ENCODE data around the gene RNF115. TPM values are rescaled to one million over a fixed set of nuclear protein-coding genes. Genes with fewer than 3 reads are reported as not detected.

RNF115 gene
- total RNA-seq, 1 experiment from 2014 or later, result 6.3 TPM

DNA sequence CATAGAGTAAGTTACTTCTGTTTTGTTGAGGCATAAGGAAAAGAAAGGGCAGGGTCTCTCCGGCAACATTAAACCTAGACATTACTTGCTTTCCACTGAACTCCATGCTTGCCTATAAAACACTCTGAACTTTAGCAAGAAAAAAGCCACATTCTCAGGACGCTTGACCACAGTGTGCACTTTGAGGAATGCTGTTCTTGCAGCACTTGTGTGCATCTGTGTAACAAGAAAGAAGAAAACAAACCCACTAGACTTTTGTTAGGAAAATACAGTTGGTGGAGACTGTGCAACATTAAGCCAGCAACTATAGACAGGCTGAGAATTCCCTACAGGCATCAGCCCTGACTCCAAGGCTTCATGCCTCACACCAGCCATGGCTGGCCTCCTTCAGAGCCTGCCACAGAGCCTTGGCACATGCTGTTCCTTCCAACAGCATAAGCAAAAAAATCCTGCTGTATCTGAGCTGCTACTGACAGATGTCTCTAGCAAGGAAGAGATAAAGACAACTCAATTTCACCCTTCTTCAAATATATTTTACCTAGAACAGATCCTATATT lies 122.5 kb downstream of the RNF115 start:
- DNase-seq (ENCODE audit: low spot score), result no peak

DNA sequence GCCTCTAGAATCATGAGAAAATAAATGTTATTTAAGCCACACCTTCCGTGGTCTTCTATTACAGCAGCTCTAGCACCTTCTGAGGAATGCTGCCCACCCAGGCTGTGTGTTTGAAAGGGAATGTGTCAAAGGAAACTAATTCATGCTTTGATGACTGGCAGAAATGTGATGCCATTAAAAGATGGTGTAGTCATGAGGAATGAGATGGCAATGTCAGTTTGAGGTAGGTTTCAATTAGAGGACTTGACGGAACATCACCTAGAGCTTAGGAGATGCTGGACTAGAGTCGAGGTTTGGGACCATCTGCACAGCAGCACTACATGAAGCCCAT lies 127.3 kb downstream of the RNF115 start:
- DNase-seq (ENCODE audit: low spot score), result no peak

DNA sequence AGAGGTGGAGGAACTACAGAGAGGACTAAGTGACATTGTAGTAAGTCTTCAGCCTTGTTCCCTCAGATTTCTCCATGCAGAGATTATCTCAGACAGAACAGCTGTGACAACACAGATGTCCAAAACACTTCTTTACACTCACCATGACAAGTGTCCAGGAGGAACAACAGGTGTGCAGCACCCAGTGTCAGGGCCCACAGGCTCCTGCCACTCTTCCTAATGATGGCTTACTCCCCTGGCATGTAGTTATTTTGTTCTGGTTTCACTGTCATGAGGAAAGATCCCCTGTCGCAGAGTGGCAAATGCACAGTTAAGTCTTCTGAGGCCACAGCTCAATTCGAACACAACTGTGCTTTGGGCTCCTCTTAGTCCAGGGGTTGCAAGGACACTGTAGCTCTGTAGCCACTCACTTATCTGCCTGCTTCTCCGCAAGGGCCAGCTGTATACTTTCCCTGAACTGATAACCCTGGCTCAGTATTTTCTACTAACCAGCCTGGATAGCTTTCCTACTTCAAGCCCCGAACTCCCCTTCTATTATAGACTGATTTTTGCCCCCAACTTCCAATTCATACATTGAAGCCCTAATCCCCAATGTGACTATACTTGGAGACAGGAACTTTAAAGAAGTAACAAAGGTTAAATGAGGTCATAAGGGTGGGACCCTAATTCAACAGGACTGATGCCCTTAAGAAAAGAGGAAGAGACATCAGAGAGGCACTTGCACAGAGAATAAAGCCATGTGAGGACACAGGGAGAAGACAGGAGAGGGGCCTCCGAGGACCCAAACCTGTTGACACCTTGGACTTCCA lies 127.9 kb downstream of the RNF115 start:
- DNase-seq (ENCODE audit: low spot score), result no peak

DNA sequence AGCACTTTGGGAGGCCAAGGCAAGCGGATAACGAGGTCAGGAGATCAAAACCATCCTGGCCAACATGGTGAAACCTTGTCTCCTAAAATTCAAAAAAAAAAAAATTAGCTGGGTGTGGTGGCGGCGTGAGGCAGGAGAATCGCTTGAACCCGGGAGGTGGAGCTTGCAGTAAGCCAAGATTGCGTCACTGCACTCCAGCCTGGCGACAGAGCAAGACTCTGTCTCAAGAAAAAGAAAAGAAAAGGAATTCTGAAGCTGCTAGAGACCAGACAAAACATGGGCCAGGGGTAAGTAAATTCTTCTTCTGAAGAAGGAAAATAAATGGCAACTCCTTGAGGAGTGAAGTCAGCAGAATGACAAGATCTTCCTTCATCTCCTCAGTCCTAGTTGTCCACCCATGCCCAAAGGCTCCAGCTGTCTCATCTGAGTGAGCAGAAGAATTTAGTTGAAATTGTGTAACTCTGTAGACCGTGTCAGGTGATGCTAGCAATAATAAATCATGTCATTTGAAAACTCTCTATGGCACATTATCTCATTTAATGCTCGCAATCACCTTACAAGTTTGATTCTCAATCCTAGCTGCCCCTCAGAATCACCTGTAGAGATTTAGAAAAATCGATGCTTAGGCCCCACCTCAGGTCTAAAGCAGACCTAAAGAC lies 131.0 kb downstream of the RNF115 start:
- DNase-seq (ENCODE audit: low spot score), result no peak

DNA sequence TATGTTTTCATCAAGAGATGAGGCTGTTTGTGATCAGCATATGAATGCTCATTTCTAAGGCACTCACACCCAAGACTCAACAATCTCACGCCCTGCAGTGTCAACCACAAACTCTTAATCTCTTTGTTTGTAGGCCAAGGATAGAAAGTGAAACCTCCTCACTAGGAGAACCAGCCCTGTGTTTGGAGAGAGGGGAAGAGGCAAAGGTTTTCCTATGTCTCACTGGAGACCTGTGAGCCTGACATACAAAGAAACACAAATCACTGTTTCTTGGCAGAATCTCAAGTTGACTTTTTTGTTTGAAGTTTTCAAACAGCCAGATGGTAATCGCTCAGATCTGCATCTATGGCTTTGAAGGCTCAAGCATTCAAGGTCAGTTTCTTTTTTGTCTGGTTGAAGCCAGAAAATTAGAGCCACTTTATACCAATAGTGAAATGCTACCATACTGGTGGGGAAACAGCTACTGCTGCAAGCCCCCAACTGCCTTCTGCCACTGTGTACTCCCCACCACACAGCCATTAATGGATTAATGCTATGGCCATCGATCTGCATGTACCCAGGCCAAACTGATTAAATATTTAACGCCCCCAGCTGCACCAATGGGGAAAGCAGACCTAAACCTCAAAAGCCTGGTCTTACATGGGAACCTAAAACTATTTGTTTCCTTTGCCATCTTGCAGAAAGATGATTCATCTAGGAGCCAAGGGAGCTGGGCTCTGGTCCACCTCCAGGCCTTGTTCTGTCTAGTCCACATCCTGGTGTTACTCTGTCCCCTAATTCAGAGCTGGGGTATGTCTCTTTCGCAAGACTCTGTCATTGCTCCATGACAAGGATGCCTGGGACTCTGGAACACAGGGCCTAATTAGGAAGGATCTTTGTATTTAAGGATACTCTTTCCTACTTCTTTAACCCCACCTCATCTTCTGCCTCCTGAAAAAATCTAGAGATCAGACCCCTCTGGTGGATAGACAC lies 133.0 kb downstream of the RNF115 start:
- DNase-seq (ENCODE audit: low spot score), result peak; percentile 68

DNA sequence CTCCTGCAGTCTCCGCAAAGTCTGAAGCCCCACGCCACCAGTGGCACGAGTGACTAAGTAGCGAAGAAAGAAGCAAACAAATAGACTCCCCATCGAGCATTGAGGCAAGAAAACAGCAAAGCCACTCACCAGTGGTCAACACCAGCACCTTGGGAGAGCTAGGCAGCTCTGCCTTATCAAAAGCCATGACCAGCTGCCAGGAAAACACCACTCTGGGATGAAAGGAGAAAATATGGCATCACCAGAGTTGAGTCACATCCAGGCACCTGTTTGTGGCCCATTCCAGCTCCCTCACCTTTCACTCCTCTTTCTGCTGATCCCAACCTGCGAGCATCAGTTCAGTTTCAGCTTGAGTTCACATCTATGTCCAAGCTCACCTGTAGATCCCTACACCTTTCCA lies 134.0 kb downstream of the RNF115 start:
- no peak for DNase-seq (ENCODE audit: low spot score)

DNA sequence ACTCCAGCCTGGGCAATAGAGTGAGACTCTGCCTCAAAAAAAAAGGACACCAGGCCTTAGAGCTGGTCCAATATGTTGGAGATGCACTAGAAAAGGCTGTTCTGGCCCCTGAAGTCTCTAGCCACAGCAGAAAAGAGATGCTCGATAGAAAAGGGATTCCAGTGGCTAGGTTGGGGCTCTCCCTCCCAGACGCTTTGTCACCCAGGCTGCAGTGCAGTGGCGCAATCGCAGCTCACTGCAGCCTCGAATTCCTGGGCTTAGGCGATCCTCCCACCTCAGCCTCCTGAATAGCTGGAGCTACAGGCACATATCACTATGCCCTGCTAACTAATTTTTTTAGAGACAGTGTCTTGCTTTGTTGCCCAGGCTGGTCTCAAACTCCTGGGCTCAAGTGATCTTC lies 135.0 kb downstream of the RNF115 start:
- no peak for DNase-seq (ENCODE audit: low spot score)

Other genes starting within 250 kb of the RNF115 start
- gene GPR89A, start 216.1 kb downstream of the RNF115 start, total RNA-seq (2014; rRNA removed; shearing (Covaris generic)), result 33.7 TPM in 2 replicates
- gene PDZK1, start 116.7 kb downstream of the RNF115 start, total RNA-seq (2014; rRNA removed; shearing (Covaris generic)), result not detected in 2 replicates
- gene CD160, start 104.6 kb downstream of the RNF115 start, total RNA-seq (2014; rRNA removed; shearing (Covaris generic)), result not detected in 2 replicates
- 30.1 and 34.9 TPM in 2 replicates for gene POLR3C, start 105 bp upstream of the RNF115 start, total RNA-seq (2014; rRNA removed; shearing (Covaris generic))
- 10.1 and 10.3 TPM in 2 replicates for gene NUDT17, start 21.5 kb upstream of the RNF115 start, total RNA-seq (2014; rRNA removed; shearing (Covaris generic))
- 10.2 and 12.8 TPM in 2 replicates for gene PIAS3, start 35.0 kb upstream of the RNF115 start, total RNA-seq (2014; rRNA removed; shearing (Covaris generic))
- gene ANKRD35, start 61.8 kb upstream of the RNF115 start, total RNA-seq (2014; rRNA removed; shearing (Covaris generic)), result not detected in 2 replicates
- gene ITGA10, start 86.0 kb upstream of the RNF115 start, total RNA-seq (2014; rRNA removed; shearing (Covaris generic)), result 0.08 and 0.27 TPM in 2 replicates
- gene PEX11B, start 94.6 kb upstream of the RNF115 start, total RNA-seq (2014; rRNA removed; shearing (Covaris generic)), result 24.4 and 37.4 TPM in 2 replicates
- 335 and 394 TPM in 2 replicates for gene RBM8A, start 103.4 kb upstream of the RNF115 start, total RNA-seq (2014; rRNA removed; shearing (Covaris generic))
- gene LIX1L, start 133.9 kb upstream of the RNF115 start, total RNA-seq (2014; rRNA removed; shearing (Covaris generic)), result 15.1 and 18.7 TPM in 2 replicates
- gene ANKRD34A, start 140.5 kb upstream of the RNF115 start, total RNA-seq (2014; rRNA removed; shearing (Covaris generic)), result 0.54 and 0.70 TPM in 2 replicates
- gene POLR3GL, start 140.6 kb upstream of the RNF115 start, total RNA-seq (2014; rRNA removed; shearing (Covaris generic)), result 16.9 and 21.2 TPM in 2 replicates
- gene TXNIP, start 172.5 kb upstream of the RNF115 start, total RNA-seq (2014; rRNA removed; shearing (Covaris generic)), result 101 and 102 TPM in 2 replicates
- not detected in 2 replicates for gene HJV, start 197.6 kb upstream of the RNF115 start, total RNA-seq (2014; rRNA removed; shearing (Covaris generic))

All from H4 (cell line).